HG03354 (cell line): ENCODE data around the gene COX10.
"Not testable (repeated sequence)": the region's sequence is repeated elsewhere in the genome, so short reads cannot be mapped to it uniquely, and the experiment has no call there.

Source experiments
- ATAC-seq: cut with Tn5 transposase; IDR thresholded peaks from one replicate; pipeline ENCODE4 v1.9.1; 2021; ENCODE audit warnings: mild to moderate bottlenecking; ENCODE audit not compliant: unreplicated experiment, poor library complexity, severe bottlenecking

Gene COX10

DNA sequence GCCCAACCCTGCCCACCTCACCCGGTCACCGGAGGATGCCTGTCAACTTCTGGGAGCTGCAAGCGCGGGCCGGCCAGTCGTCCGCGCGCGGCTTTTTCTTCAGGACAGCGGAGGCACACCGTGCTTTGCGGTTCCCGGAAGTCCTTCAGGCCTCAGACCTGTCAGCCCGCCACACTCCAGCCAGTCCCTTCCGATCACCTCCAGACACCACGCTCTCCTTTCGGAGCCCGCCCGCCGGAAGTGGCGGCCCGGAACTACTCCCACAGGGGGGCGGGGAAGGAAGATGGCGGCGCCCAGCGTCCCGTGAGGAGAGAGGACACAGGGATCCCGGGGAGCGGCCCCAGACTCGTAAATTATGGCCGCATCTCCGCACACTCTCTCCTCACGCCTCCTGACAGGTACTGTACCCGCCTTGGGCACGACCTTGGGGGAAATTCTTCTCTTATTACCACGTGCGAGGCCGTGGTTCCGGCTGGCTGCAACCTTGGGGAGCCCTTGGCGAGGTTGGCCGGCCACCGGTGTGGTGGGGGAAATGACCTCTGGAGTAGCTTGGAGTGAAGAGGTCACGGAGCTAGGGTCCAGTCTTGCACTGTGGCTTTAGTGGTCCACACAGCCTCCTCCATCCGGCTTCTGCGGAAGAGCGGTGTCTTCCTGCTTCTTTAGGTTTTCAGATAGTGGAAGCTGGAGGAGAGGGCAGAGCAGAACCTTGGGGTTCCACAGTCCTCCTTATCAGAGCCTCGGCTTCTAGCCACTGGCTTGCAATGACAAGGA is at the start of gene COX10:
COX10 (plus strand) TSS at position 254 of the 771 bp plus-strand sequence; CDS start at position 356, 102 bp downstream.
- ATAC-seq: peak; percentile 100

DNA sequence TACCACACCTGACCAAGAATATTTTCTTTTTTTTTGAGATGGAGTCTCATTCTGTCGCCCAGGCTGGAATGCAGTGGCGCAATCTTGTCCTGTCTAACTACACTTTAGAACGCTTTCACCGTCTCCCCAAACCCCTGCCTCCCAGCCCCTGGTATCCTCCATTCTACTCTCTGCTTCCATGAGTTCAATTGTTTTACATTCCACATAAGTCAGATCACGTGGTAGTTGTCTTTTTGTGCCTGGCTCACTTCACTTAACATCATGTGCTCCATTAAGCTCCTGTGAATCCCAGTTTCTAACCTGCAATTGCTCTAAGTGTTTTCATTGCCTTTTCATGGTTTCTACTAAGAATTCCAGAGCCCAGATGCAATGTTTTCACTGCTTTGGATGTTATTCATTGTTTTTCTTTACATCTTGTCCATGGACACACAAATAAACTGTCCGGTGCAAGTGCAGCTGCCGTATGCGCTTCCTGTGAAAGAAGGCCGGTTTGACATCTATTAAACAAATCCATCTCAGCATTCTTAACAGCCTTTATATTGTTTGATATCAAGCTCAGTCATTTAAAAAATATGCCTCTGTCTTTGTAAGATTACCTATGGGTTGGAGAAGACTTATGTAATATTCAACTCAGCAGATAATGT is 47.5 kb upstream of the COX10 start:
- ATAC-seq: not testable (repeated sequence)

DNA sequence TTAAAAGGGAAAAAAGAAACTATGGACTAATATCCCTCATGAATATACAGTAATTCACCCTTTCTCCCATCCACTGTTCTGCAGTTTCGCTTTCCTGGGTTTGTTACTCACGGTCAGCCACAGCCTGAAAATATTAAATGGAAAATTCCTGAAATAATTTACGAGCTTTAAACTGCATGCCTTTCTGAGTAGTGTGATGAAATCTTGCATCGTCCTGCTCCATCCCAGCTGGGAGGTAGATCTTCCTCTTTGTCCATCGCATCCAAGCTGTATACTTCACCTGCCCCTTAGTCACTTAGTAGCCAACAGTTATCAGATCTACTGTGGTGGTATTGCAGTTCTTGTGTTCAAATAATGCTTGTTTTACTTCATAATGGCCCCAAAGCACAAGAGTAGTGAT is 39.5 kb upstream of the COX10 start:
- not testable (repeated sequence) for ATAC-seq

DNA sequence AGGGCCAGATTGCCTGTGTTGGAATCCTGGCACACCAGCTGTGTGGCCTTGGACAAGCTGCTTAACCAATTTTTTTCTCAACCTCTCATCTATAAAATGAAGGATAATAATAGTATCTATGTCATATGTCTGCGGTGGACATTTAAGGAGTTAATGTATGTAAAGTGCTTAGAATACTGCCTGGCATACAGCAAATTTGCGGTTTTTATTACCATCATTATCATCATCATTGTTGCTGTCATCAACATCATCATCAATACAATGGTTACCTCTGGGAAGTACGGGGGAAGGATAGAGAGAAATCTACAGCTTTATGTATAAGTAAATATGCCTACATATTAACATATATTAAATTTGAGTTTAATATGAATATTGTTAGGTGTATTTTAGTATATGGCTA is 37.1 kb upstream of the COX10 start:
- ATAC-seq: no peak

DNA sequence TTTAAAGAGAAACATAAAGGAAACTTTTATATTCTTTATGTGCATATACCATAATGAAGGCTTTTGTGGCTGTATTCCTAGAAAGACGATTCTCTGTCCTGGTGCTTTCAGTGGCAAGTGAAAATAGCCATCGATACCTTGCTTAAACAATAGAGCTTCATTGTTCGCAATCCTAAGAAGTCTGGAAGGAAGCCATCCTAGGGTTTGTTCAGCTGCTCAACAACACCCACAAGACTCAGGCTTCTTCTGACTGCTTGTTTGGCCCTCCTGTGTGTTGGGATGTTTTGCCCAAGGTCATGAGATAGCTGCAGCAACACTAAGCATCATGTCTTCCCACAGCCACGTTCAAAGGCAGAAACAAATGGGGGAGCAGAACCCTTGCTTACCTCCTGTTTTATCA is 36.1 kb upstream of the COX10 start:
- ATAC-seq: no peak

DNA sequence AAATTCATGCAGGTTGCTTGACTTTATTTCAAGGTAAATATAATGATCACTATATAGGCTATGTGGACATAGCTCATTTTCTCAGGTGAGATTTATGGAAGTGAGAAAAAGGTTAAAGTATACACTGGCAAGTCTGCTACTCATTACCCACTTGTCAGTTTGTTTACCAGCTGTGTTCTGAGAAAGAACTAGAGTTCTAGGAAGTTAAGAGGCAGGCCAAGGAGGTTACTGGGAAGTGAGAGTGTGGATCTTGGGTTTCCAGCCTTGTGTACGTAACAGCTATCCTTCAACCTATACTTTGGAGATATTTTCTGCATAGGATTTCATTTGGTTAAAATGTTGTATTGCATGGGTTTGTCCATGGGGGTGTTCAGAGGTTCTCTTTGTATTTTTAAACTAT is 31.9 kb upstream of the COX10 start:
- ATAC-seq: no peak

DNA sequence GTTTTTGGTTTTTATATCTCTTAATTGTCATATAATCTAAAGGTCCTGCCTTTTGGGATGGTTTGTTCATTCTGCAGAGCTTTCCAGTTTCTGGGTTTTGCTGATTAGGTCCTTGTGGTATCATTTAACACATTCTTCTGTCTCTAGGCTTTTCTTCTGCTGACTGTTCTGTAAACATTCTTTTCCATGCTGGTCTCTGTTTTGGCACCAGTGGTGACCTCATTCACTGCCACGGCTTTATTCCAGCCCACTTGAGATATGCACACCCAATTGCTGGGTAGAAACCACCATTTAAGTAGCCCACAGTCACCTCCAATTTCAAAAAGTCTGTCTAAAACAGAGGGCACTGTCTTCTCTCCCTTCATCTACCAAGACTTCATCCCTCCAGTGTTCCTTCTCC is 31.1 kb upstream of the COX10 start:
- no peak for ATAC-seq

DNA sequence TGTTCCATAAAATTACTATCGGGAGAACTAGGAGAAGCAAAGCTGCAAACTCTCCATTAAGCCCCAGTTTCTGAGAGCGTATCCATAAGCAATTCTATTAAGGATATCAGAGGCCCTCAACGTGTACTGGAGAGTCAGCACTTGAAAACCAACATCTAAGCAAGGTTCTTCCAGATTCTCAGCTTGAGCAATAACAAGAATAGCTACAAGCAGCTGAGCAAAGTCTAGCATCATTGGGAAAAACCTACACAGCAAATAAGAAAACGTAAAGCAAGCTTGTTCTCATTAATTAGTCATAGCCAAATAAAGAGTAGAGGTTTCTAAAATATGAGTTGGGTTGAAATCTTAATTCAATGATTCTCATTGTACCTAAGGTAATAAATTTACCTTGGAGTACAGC is 26.9 kb upstream of the COX10 start:
- no peak for ATAC-seq

DNA sequence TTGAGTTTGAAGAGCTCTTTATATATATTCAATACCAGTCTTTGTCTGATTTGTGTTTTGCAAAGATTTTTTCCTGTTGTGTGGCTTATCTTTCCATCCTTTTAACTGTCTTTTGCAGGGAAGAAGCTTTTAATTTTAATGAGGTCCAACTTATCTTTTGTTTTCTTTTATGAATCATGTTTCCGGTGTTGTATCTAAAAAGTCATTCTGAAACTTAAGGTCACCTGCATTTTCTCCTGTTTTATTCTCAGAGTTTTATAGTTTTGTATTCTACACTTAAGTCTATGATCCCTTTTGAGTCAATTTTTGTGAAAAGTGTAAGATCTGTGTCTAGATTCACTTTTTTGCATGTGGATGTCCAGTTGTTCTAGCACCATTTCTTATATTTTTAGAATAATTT is 24.6 kb upstream of the COX10 start:
- no peak for ATAC-seq

DNA sequence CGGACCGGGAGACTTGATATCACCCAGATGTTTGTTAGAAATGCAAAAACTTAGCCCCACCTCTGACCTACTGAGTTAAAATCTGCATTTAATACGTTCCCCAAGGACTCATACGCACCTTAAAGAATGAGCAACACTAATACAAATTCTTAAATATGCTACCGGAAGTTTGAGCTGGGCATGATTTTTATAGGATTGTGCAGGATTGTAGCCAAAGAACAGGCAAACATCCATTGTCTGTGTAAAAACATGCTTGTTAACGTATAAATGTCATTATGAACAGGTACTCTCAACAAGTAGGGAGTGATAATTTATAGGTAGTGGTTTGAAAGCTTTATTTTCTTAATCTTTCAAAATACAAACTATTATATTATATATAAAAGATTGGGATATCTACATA is 22.3 kb upstream of the COX10 start:
- no peak for ATAC-seq

DNA sequence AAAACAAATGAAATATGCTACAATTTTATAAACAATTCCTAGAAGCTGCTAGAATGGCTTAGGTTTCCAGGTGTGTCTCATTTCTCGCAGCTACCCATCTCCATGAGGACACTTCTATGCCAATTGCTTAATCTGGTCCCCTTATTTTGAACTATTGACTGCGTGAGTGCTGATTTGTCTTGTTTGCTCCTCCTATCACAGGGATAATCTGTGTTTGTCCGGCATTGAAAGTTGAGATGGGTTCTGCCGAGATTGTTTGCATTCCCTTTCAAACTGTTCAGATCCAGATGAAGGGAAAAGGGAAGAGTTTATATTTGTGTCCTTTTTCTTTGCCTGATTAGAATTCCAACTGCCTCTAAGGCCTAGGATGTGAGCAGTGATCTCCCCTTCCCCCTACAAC is 21.7 kb upstream of the COX10 start:
- no peak for ATAC-seq

DNA sequence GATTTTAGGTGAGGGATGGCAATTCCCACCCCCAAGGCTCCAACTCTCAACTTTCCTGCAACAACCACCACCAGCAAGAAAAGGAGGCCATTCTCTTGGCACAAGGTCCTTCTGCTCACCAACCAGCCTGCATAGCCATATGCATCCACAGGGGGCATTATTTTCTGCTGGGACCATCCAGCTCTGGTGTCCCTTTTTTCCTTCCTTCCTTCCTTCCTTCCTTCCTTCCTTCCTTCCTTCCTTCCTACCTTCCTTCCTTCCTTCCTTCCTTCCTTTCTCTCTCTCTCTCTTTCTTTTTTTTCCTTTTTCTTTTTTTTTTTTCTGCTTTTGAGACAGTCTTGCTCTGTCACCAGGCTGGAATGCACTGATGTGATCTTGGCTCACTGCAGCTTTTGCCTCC is 21.1 kb upstream of the COX10 start:
- ATAC-seq: no peak

DNA sequence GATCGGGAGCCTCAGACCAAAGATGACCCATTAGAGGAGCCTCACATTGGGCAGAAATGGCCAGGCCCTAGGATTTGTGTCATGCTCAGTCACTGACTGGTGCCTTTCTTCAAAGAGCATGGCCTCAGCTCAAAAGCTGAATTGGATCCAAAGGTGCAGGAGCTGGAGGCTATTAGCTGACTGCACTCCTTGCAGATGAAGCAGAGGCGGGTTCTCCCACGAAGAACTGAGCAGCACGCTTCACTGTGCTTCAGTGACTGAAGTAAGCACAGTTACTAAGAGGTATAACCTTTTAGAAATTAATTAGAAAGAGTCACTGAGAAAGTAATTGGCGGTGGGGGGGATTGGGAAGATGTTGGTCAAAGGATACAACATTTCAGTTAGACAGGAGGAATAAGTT is 18.7 kb upstream of the COX10 start:
- no peak for ATAC-seq

DNA sequence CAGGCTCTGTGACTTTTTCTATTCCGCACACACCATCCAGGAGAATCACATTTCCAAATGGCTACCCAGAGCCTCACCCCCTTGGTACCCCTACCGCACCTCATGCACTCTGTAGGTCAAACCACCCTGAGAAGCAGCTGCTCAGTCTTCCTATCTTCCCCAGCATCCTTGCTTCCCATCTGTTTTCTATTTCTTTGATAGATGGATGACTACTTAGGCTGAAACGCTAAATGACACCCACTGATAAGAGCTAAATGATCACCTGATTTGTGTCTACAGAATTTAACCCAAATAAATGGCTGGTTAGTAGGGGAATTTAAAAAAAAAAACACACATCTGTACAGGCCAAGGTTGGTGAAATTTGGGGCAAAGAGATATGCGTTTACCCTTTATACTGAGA is 17.6 kb upstream of the COX10 start:
- ATAC-seq: no peak

DNA sequence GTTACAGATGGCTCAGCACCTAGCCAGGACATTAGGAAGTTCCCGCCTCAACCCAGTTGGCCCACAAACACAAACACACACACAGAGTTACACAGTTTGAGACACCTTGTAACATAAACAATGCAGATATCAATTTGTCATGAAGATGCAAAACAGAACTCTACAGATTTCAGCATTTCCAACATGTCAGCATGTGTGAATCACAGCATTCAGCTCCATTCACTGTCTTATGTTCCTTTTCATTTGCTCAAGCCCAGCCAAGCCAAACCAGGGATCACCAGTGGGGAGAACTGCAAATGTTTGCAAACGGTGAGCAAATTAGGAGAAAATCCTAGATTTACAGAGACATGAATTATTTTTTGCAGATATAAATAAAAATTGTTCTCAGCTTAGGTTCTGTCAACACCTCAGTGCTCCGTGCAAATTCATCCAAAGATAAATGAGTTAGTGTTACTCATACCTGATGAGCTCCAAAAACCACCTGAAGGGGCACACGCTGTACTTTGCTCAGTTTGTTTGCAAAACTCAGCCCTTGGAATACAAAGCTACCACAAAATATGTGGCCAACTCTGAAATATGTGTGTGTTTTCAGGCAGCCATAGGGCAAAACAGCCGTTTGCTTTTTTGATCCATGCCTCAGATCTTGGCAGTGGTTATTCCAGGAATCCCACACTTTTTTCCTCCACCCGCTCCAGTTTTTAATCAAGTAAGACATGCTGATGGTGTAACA is 16.3 kb upstream of the COX10 start:
- no peak for ATAC-seq

DNA sequence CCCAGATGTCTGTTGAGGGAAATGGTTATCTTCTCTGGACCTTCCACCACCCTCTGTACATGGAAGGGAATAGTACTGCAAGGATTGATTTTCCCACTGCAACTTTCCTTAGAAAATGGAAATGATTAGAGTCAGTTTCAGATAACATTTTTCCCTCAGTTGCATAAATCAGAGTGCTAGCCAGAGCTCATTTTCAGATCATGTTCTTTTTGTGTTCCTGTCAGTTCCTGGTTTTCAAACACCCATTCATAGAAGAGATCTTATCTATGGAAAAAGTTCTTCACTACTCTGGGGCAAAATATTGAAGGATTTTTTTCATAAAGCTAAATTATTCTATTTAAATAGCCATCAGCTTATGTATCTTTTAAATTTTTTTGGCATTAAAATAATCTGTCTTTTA is 11.7 kb upstream of the COX10 start:
- no peak for ATAC-seq

DNA sequence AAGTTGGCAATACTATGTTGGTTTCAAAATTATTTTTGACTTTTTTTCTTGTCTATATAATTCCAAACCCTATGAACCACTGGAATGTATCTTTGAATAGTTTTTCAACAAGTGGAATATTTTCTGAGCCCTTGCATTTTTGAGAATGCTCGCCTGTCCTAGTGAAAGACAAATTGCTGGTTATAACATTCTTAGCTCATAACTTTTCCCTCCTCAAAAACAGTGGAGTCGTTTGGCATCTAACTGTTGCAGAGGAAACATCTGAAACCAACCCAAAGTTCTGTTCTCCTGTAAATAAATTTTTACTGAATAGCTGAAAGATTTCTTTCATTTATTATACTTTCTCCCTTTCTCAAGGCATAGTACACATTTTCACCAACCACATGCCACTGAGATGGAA is 11.3 kb upstream of the COX10 start:
- no peak for ATAC-seq

DNA sequence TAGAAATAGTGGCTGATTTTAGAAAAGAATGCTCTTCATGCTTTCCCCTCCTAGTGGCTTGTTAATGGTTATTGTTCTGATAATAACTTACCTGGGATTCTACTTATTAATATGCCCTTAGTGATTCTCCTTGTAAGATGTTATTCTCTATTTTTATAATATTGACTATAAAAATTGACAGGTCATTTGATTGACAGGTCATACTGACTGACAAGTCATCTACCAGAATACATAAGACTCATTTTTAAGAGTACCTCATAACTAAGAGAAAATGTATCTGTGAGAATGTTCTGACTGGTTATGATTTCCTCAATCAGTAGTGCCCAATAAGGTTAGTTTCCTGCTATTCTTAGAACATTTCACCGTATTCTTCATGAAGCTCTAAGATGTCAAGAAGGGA is 8.6 kb upstream of the COX10 start:
- no peak for ATAC-seq

DNA sequence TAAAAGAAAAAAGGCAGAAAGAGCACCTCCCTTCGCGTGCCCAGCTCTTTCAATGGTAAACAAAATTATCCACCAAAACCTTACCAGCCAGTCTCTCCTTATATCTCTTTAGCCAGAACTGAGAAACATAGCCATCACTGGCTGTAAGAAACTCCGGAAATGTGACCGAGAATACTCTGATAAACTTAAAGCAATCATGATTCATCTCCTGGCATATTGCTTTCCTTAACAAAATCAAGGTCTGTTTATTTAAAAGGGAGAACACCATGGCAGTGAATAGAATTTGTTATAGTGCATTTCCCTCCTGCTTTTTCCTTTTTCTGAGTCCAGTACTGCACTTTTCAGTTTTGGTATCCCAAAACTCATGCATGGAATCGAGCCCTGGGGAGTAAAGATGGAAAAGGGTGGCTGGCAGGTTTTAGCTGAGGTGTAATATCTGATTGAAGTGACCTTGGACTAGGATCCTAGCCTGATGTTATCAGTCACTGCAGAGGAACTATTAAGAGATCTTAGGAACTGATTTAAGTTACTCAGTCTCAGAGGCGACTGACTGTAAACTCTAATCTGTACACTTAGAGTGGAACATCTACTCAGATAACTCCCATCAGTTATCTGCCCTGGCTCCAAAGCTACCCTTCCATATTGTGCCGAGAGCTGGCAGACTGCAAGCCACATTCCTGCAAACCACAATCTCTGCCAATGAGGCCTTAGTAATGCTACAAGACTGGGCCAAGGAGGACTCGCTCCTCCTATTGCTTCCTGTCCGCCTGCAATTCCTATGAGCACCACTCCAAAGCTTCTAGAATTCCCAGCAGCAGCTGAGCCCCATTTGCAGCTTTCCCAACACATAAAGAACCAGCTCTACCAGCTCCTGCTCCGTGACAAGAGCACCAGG is 7.4 kb upstream of the COX10 start:
- ATAC-seq: no peak

DNA sequence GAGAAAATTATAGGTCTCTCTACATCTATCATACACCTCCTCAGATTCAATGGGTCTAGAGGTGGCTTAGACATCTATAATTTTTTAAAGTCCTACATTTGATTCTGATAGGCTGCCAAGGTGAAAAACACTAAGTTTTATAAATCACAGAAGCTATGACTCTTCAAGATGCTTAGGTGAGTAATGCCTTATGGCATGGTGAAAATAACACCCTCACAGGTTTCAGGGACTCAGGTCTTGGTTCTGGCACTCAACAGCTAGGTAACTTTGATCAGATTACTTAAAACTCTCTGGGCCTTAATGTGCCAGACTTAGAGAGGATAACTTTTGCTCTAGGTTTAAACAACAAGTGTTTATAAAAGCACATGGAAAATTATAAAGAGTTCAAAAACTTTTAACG is 2.0 kb upstream of the COX10 start:
- ATAC-seq: no peak
